GM18499 (cell line): ENCODE data around the gene RFT1.
"Not testable (repeated sequence)": the region's sequence is repeated elsewhere in the genome, so short reads cannot be mapped to it uniquely, and the experiment has no call there.

ENCODE experiments used
- ATAC-seq: cut with Tn5 transposase; IDR thresholded peaks from one replicate; pipeline ENCODE4 v1.9.1; 2021; ENCODE audit warnings: moderate number of reproducible peaks; ENCODE audit not compliant: insufficient read depth, unreplicated experiment

RFT1 gene

GRCh38 chr3:53151086-53151438 lies 20.8 kb upstream of the RFT1 start:
- ATAC-seq, result not testable (repeated sequence)

DNA sequence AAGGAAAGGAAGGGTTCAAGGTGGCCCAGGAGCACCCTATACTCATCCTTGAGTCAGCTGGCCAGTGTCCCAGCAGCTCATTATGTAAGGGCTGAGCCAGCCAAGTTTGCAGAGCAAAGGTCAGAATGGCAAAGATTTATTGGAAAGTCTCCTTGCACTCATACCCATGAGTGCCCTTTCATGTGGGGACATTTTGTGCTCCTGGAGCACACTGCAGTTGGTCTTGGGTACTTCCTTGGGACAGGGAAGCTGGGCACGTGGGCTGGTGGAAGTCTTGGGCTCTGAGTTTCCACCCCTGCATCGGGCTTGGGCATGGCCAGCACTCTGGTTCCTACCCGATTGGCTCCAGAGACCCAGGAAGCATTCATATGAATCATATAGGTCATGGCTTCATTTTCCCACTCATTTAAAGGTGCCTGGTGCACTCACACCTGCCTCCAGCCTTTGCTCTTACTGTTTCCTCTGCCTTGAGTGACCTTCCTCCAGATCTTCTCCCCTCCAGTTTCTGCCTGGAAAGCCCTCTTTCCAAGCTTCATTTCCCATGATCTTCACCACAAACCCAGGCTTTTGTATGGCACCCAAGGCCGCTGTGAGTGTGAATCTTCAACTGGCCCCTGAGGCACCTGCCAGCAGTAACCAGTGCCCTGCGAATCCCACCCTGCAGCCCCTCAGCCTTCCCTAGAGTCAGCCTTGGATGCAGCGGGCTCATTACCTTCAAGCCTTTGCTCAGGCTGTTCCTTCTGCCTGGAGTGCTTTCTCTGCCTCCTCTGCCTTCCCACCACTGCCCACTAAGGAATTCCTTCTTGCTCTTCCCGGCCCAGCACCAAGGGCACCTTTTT lies 20.2 kb upstream of the RFT1 start:
- no peak for ATAC-seq

- no peak for ATAC-seq
Observed at GRCh38 chr3:53149699-53150098, 19.5 kb upstream of the RFT1 start.

DNA sequence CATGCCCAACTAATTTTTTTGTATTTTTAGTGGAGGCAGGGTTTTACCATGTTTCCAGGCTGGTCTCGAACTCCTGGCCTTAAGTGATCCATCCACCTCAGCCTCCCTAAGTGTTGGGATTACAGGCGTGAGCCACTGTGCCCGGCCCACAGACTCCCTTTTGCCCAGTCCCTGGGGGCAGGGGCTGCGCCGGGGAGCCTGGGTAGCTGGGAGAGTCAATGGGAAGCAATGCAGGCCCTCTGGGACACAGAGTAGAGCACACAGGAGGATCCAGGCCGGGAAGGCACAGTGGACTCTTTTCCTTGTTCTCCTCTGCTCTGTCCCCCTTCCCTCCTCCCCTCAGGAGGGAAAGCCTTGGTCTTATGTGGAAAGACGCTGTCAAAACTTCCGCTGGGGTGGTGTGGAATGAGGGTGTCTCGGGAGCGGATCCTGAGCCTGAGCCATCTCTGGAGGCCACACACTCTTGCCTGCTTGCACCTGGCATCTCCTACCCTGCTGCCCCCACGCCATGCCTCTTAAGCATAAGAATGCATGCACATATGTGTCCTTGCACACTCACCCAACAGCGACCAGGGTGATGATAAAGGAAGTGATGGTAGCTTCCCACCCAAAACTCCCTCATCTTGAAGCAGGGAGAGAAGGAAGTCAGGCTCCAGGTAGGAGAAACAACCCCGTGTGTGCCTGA lies 18.9 kb upstream of the RFT1 start:
- ATAC-seq, result no peak

DNA sequence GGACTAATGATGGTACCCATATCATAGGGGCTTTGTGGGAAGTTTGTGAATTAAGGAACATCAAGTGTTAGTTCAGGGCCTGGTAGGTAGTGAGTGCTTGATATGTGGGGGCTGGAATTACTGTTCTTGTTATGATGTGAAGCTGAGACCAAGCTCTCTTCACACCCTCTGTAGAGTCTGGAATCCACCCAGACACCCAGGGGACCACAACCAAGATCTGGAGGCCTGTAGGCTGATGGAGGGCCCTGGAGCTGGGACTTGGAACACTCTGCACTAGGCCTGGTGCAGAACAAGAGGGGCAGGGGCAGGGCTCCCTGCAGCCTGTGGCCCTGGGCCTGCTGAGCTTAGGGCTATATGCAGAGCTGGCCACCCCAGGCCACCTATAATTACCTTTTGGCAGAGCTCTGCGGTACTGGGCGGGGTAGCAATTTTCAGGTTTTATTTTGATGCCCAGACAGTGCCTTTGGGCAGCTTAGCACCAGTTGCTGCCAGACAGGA lies 17.7 kb upstream of the RFT1 start:
- ATAC-seq, result no peak

- ATAC-seq, result no peak
Observed at GRCh38 chr3:53147151-53147902, 17.1 kb upstream of the RFT1 start.

- ATAC-seq, result no peak
Observed at GRCh38 chr3:53146319-53146891, 16.2 kb upstream of the RFT1 start.

DNA sequence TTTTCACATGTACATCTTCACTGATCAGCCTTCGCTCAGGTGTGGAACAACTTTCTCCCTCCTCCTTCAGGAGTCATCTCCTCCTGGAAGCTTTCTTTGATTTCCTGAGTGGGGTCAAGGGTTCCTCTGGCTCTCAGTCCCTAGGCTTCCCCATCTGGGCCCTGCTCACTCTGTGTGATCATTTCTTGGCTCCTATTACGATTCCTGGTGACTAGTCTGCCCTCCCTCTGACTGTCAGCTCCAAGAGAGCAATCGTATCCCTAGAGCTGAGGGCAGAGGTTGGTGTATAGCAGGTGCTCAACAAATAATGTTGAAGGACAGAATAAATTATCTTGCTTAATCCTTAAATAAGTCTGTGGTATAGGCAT lies 15.5 kb upstream of the RFT1 start:
- no peak for ATAC-seq

- ATAC-seq, result no peak
Observed at GRCh38 chr3:53144862-53145712, 14.9 kb upstream of the RFT1 start.

DNA sequence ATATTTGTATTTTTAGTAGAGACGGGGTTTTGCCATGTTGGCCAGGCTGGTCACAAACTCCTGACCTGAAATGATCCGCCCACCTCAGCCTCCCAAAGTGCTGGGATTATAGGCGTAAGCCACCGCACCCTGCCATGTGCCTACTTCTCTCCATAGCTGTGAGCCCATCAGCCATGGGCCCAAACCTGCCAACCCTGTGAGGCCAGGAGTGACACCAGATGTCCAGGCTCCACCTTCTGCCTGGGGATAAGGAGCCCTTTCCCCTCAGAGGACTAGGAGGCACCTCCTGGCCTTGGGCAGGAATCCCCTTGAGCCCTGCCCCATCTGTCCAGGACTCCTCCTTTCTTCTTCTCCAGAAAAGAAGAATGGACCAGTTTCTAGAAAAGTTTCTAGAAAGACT lies 14.2 kb upstream of the RFT1 start:
- ATAC-seq, result no peak

GRCh38 chr3:53142986-53143385 lies 12.8 kb upstream of the RFT1 start:
- ATAC-seq, result no peak

- no peak for ATAC-seq
Observed at GRCh38 chr3:53140847-53141845, 10.9 kb upstream of the RFT1 start.

DNA sequence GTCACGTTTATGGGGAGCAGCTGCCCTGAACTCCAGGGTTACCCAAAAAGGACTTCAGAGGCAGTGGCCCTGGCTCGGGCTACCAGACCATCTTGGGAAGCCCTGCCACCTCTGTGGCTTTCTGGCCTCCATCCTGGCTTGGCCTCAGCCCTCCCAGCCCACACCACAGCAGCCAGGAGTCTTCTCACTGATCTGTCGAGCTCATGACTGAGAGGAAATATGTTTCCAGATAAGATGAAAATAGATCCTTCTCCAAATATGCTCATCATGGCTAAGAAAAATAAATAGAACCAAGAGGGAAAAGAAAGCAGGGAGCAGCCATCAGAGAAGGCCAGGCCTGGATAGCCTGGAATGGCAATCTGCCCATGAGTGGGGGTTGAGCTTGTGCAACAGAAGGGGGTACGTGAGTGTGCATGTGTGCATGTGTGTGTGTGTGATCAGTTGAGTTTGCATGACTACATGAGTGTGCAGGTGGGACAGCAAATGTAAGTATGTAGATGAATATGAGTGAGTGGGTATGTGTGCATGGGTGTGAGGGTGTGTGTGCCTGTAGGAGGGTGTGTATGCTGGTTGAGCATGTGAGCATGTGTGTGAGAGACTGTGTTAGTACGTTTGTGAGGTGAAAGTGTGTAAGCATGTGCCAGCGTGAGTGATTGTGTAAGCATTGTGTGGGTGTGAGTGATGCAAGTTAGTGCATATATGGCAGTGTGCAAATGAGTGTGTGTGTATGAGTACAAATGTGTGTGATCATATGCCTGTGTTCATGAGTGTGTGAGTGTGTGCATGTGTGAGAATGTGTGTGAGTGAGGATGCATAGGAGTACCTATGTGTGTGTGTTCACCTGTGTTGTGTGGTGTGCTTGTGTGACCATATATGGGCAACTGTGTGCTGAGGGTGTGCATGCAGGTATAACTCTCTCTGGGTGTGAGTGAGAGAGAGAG lies 9.9 kb upstream of the RFT1 start:
- ATAC-seq, result no peak

DNA sequence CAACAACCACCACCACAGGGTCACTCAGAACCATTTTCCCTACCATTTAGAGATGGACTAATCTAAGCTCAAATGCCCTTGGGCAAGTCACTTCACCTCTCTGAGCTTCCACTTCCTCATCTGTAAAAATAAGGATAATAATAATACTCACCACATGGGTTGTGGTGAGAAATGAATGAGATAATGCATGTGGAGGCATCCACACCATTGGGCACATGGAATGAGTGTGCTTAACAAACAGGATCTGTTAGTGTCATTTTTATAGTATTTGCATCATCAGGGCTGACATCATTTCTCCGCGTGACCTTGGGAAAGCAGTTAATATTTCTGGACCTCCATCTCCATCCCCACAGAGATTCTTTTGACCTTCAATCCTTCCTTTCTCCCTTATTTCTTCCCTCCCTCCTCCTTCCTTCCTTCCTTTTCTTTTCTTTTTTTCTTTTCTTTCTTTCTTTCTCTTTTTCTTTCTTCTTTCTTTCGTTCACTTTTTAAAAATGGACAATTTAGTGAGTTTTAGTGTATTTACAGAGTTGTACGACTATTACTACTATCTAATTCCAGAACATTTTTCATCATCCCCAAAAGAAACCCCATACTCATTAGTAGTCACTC lies 7.7 kb upstream of the RFT1 start:
- no peak for ATAC-seq

DNA sequence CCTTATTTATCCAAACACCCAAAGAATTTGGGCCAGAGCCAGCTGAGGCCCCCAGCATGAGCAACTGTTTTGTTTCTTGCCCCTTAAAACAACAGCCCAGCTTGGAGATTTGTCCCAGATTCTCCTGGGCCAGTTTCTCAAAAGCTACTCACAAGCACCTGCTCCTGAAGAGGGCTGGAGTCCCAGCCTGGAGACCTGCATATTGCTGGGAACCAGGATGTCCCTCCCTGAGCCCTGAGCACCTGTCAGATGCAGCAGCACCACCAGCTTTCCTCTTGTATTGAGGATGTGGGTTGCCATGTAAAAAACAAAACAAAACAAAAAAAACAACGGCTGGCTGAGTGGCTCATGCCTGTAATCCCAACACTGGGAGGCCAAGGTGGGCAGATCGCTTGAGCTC lies 7.0 kb upstream of the RFT1 start:
- ATAC-seq, result no peak

GRCh38 chr3:53134631-53135232 lies 4.5 kb upstream of the RFT1 start:
- no peak for ATAC-seq

GRCh38 chr3:53132347-53132746 lies 2.1 kb upstream of the RFT1 start:
- no peak for ATAC-seq
